ENCODE data around the gene ARHGAP23.

DNA sequence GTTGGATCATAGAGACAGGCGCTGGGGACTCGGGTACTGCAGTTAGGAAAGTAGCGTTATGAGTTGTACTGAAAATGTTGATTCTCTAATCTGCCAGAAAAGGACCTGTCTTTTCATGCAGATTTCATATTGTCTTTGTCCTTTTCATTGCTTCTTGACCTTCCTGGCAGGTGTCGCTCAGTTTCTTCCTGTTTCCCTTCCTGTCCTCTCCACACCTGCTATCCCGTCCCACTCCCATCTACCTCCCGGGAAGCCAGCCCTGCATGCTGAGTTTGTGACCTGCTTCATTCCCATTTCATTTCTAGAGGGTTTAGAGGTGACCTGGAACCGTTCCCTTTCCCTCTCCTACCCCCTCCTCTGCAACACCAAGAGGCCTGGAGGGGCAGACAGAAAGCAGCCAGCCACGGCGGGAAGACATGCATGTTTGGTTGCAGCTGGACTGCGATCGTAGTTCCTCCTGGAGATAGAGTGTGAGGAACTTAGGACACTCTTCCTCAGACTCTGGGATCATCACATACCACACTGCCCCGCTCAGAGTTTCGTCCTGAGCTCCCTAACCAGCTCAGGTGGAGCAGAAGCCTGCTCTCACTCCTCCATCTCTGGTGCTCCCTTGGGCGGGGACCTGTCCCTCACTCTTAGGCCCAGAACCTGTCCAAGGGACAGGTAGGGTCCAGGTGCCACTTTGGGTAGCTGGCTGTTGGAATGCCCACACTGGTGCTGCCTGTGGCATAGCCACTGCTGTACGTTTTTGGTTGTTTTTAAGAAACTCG, 23.9 kb upstream of the ARHGAP23 start:
- no peak for TF ChIP-seq TAF1 (IDR thresholded peaks at IDR 0.05; ENCODE audit: borderline replicate concordance, insufficient read depth, low read length)
- no peak for TF ChIP-seq FOXP2 (optimal IDR thresholded peaks at IDR 0.05; ENCODE audit: borderline replicate concordance, extremely low read depth, extremely low read length, insufficient read depth)
